ENCODE data around the gene SORBS2. TPM values are rescaled to one million over a fixed set of nuclear protein-coding genes. Genes with fewer than 3 reads are reported as not detected.
A peak's percentile ranks its signal among the peaks of the same experiment; 100 is the strongest.

Gene SORBS2
- total RNA-seq, 1 experiment from 2014 or later, result 9.7 TPM

DNA sequence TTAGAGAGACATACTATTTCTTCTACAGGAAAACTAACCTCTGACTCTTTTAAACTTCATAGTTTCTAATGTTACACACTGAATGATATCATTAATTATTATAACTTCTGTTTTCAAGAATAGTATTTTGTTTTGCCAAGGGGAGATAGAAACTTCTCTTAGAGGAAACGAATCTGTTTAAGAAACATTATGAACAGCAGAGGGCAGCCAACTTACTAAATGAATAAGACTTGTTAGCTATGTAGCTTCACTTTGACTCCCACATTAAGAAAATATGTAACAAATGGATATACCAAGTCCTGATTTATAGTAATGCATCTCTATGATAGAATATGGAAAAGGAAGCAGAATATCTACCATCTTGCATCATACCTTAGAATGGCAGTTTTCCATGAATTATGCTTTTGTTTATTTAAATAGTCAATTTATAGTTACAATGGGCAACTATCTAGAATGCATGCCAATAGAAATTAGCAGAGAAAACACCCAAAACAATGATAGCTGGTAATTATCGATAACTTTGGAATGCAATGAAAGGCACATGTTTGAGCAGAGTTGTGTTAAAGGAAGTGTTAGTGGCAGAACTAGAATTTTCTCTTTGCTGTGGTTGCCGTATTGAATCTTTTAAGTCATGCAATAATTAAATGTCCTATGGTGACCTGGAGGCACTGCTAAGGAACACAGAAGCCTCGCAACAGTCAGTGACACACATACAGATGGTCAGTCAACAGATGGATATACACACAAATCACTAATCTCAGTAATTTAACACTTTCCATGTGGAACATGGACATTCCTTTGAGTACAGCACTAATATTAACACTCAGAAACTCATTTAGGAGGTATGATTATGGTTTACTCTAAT is 171.0 kb downstream of the SORBS2 start:
- H3K4me1 Mint-ChIP-seq, result peaks cover 44 to 48% of the 10 kb centered on the region in 2 experiments
- Histone ChIP-seq H3K4me2 (ENCODE audit: insufficient read depth, insufficient read length, low read length) (no peak overlapping the region), H3K23ac (ENCODE audit: insufficient read length, low read depth, low read length) (no peak overlapping the region), H3K18ac (ENCODE audit: insufficient read length, low read depth, low read length) (no peak overlapping the region), H2BK15ac (ENCODE audit: low read depth, low read length) (no peak overlapping the region), H3K4ac (ENCODE audit: low read depth, low read length) (no peak overlapping the region), H3K27me3 (ENCODE audit: insufficient read depth, low read length) (no peaks in the 10 kb centered on the region; the same call in 1 of the 2 replicates), H4K8ac (replicated peaks; ENCODE audit: insufficient read length, low read depth, low read length) (no peak overlapping the region), H2AK5ac (ENCODE audit: insufficient read length, low read length) (no peak overlapping the region), H3K4me1 (ENCODE audit: insufficient read depth, low read length) (peaks cover 2% of the 10 kb centered on the region; the same call in 1 of the 2 replicates), H2BK120ac (ENCODE audit: low read depth, low read length, poor library complexity, severe bottlenecking) (no peak overlapping the region), H3K9ac (ENCODE audit: extremely low read depth, insufficient read length, low read length) (no peak overlapping the region), H2BK12ac (ENCODE audit: insufficient read length, low read depth, low read length) (no peak overlapping the region), H3K27ac (ENCODE audit: insufficient read length, low read depth, low read length) (no peak overlapping the region), H3K79me2 (ENCODE audit: insufficient read depth, low read length) (no peaks in the 10 kb centered on the region), H2AFZ (ENCODE audit: low read length) (no peak overlapping the region), H3K56ac (ENCODE audit: insufficient read length, low read depth, low read length) (no peak overlapping the region), H2BK20ac (ENCODE audit: low read depth, low read length, poor library complexity, severe bottlenecking) (no peak overlapping the region), H4K5ac (ENCODE audit: insufficient read length, low read depth, low read length) (no peak overlapping the region), H3T11ph (ENCODE audit: low read length) (no peak overlapping the region), H3K9me3 (ENCODE audit: control insufficient read depth, low read depth, low read length) (no peaks in the 10 kb centered on the region), H4K91ac (ENCODE audit: insufficient read length, low read depth, low read length) (no peak overlapping the region), H4K20me1 (ENCODE audit: control insufficient read depth, insufficient read depth, insufficient read length) (no peaks in the 10 kb centered on the region), H3K79me1 (ENCODE audit: insufficient read depth, low read depth, low read length, poor library complexity, severe bottlenecking) (no peaks in the 10 kb centered on the region), H3K14ac (ENCODE audit: insufficient read depth, low read length) (no peak overlapping the region), H2BK5ac (ENCODE audit: insufficient read length, low read length) (no peak overlapping the region), H3K23me2 (ENCODE audit: insufficient read length, low read depth, low read length, poor library complexity, severe bottlenecking) (peaks cover 6% of the 10 kb centered on the region)
- H3K27ac Mint-ChIP-seq, result peak overlapping the region in 1 of 3 experiments; percentile 89; a peak in 3 of 7 replicates
- WGBS (ENCODE audit: extremely low coverage, insufficient read length, low lambda C conversion rate), result no CpG with 5 or more reads among the region's 4 CpGs
- no peaks in the 10 kb centered on the region for H3K27me3 Mint-ChIP-seq (ENCODE audit: low read depth)
- H3K4me3 Mint-ChIP-seq, result no peak overlapping the region
- TF ChIP-seq, protein P1, sequence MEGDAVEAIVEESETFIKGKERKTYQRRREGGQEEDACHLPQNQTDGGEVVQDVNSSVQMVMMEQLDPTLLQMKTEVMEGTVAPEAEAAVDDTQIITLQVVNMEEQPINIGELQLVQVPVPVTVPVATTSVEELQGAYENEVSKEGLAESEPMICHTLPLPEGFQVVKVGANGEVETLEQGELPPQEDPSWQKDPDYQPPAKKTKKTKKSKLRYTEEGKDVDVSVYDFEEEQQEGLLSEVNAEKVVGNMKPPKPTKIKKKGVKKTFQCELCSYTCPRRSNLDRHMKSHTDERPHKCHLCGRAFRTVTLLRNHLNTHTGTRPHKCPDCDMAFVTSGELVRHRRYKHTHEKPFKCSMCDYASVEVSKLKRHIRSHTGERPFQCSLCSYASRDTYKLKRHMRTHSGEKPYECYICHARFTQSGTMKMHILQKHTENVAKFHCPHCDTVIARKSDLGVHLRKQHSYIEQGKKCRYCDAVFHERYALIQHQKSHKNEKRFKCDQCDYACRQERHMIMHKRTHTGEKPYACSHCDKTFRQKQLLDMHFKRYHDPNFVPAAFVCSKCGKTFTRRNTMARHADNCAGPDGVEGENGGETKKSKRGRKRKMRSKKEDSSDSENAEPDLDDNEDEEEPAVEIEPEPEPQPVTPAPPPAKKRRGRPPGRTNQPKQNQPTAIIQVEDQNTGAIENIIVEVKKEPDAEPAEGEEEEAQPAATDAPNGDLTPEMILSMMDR (conservative IDR thresholded peaks at IDR 0.05), result peak; percentile 68
- DNase-seq, result no peak
- peaks cover 3 to 24% (median 22%) of the 10 kb centered on the region in 3 experiments; a peak in 6 of 7 replicates for H3K36me3 Mint-ChIP-seq (ENCODE audit: insufficient read depth in 1 of 3, low read depth in 3 of 3)
- H3K9me3 Mint-ChIP-seq, result no peaks in the 10 kb centered on the region
